Motor neuron (in vitro differentiated cells): ENCODE results near the gene NAV2. TPM values are rescaled to one million over a fixed set of nuclear protein-coding genes. Genes with fewer than 3 reads are reported as not detected.

Source experiments
- ATAC-seq, 8 experiments: fragments of 200-7000 bp; cut with Tn5 transposase; replicated peaks in 6 of 8; 2 replicates each; pipeline ENCODE4 v1.8.0; 2021; ENCODE audit warnings: mild to moderate bottlenecking in 8 of 8, moderate library complexity in 8 of 8
- H3K27ac ChIP-seq, 2 donors: fragments of 250-450 bp; sonication (Bioruptor Pico); 2 replicates each; pipeline ENCODE4 v1.9.0; 2021; ENCODE audit warnings: antibody characterized with exemption in 2 of 2, mild to moderate bottlenecking in 2 of 2, moderate library complexity in 1 of 2
- H3K4me1 ChIP-seq, 2 donors: fragments of 250-450 bp; sonication (Bioruptor Pico); replicated peaks in 1 of 2; 2 replicates each; pipeline ENCODE4 v1.6.1; 2021; ENCODE audit warnings: antibody characterized with exemption in 2 of 2, mild to moderate bottlenecking in 2 of 2, moderate library complexity in 1 of 2
- H3K4me3 ChIP-seq, 5 donors: fragments of 250-450 bp; sonication (Bioruptor Pico); 2 replicates each; pipeline ENCODE4 v1.9.0; 2021; ENCODE audit warnings: antibody characterized with exemption in 5 of 5, mild to moderate bottlenecking in 5 of 5, moderate library complexity in 4 of 5
- WGBS, 10 experiments: fragments of 450-650 bp; shearing (Covaris generic); methylation state at CpG; one replicate each; pipeline ENCODE4 v1.0.0; 2022; 5-methylcytosine and 5-hydroxymethylcytosine counted together
- in situ Hi-C, 9 experiments: fragments of 400-800 bp; cut with MboI; loops; one replicate each; pipeline ENCODE4 v1.15.0; 2021; ENCODE audit warnings: low sequenced_read_pairs in 9 of 9, low pct_unique_long_range_greater_than_20kb in 2 of 9; ENCODE audit not compliant: unreplicated experiment in 9 of 9
- total RNA-seq, 8 experiments: library from RNA; unstranded; fragments of 300-600 nt; gene quantifications; 2 replicates each; pipeline versions ENCODE4 v1.2.3 to v1.2.4, GENCODE V29; 2022

Gene NAV2
- total RNA-seq, 8 experiments from 2014 or later = 0.54 to 23.0 (median 8.1) TPM

DNA sequence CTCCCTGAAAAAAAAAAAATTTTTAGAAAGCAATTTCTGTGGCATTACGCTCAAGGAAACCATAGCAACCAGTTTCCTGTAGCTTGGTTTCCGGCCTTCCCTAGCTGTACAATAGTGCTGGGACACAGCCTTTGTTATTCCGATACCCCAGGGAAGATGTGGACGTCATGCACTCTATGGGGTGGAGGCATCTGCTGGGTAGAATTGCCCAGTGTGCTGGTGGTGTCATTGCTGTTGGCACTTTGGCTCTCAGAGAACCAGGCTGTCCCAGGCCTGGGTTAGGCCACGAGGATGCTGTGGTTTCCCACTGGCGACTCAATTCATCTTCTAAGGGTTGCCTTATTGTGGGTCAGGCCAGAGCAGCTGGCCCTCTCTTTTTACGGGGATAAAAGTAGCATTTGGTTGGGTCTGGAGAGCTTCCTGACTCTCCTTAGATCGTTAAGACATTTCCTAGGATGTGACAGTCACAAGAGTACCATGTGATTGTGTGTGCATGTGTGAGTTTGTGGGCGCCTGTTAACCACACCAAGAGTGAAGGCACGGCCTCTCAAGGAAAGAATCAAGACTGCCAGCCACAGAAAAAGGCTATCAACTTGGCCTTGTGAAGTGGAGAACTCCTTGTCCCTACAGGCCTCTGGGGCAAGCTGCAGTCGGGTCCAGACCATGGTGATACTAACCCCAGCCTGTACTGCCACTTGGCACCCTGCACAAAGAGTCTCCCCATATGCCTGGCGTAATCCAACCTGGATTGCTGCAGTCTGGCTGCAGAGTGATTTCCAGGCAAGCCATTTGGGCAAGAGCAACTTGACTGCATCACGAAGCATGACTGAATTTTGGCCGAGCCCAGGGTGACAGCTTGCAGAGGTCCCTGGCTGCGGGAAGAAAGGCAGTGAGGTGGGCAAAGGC is 35.9 kb upstream of the NAV2 start:
- peak in 5 of 8 experiments; percentile 64 to 79 (median 75) for ATAC-seq
- 40 to 90% (median 61%) methylated on average over 1 to 10 of the region's 15 CpGs; no CpG with 5 or more reads in 2 of the 10 experiments for WGBS, 10 experiments
- H3K4me1 ChIP-seq = peaks cover 15 to 34% of the 10 kb centered on the region in 2 donors
- H3K27ac ChIP-seq = no peak overlapping the region
- in situ Hi-C loops = no loop called here
- H3K4me3 ChIP-seq = no peak overlapping the region

DNA sequence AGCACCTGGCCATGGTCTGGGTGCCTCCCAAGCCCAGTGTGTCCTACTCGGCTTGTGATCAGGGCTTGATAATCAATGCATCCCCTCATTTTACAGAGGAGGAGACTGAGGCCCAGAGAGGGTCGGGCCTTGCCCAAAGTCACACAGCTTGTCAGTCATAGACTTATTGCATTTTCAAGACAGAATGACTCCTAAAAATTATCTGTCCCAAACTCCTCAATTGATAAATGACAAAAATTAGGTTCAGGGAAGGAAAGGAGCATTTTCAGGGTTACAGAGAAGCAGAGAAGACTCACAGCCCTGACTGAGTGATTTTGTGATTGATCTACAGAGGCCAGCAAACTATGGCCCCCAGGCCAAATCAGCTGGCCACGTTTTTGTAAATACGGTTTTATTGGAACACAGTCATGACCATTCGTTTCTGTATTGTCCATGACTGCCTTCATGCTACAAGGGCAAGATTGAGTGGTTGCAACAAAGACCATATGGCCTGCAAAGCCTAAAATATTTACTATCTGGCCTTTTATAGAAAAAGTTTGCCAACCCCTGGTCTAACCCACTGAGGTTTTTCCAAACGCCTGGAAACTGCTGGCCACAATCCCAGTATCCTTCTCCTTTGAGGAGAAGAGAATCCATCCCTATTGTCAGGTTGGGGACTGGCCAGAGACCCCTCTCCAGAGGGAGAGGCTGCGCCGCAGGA is 35.1 kb upstream of the NAV2 start:
- H3K4me1 ChIP-seq = peaks cover 15 to 34% of the 10 kb centered on the region in 2 donors
- WGBS, 10 experiments = 0 to 100% (median 62%) methylated on average over 1 to 5 of the region's 8 CpGs; no CpG with 5 or more reads in 2 of the 10 experiments
- in situ Hi-C loops = no loop called here
- no peak overlapping the region for H3K27ac ChIP-seq
- no peak for ATAC-seq
- no peak overlapping the region for H3K4me3 ChIP-seq

DNA sequence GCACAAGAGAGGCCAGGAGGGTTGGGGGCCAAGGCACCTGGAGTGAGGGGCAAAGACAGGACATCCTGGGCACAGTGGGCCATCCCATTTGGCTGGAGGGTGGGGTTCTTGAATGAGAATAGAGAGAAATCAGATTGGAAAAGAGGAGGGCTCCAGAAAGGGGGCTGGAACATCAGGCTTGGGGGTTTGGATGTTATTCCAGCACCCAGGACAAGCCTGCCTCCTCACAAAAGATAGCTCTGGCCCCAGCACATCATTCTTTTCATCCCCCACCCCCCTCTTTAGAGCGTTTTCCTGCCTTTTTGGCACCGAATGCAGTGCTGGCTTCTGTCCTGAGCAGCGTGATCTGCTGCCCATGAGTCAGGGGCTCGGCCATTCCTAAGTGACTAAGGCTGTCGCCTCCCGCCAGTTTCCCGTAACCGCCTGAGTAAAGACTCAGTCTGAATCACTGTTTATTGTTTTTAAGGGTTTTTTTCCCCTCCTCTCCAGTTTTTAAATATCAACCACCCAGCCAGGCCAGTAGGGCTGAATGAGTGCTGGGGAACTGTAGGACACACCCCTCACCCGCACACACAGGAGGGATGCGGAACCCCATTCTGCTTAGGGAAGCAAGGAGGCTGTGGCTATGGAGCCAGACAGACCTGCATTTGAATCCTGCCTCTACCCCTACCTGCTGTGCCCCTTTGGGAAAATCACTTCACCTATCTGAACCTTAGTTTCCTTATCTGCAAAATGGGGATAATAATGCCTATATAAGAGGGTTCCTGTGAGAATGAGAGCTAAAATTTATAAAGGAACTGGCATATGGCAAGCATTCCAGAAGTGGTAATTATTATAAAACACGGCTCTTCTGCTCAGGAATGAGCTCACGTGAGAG is 32.4 kb upstream of the NAV2 start:
- WGBS, 10 experiments = 0 to 55% (median 34%) methylated on average over 1 to 10 of the region's 12 CpGs
- Histone ChIP-seq H3K4me1 (peaks cover 4 to 20% of the 10 kb centered on the region in 2 donors), H3K4me3 (no peak overlapping the region), H3K27ac (no peak overlapping the region)
- in situ Hi-C loops = no loop called here
- peak; percentile 75 to 97 (median 91) for ATAC-seq

- peaks cover 4 to 20% of the 10 kb centered on the region in 2 donors for H3K4me1 ChIP-seq
- in situ Hi-C loops = no loop called here
- no peak for ATAC-seq
- WGBS, 10 experiments = 26 to 100% (median 78%) methylated on average over 2 to 4 of the region's 4 CpGs; no CpG with 5 or more reads in 2 of the 10 experiments
- no peak overlapping the region for H3K4me3 ChIP-seq
- no peak overlapping the region for H3K27ac ChIP-seq
These were observed 31.7 kb upstream of the NAV2 start for GRCh38 chr11:19680829-19681368.

GRCh38 chr11:19683141-19683805 is 29.4 kb upstream of the NAV2 start:
- ATAC-seq = no peak
- no peak overlapping the region for H3K27ac ChIP-seq
- 30 to 90% (median 67%) methylated on average over 1 to 5 of the region's 5 CpGs; no CpG with 5 or more reads in 2 of the 10 experiments for WGBS, 10 experiments
- in situ Hi-C loops = no loop called here
- H3K4me1 ChIP-seq = peaks cover 0 to 8% of the 10 kb centered on the region in 2 donors
- no peak overlapping the region for H3K4me3 ChIP-seq

DNA sequence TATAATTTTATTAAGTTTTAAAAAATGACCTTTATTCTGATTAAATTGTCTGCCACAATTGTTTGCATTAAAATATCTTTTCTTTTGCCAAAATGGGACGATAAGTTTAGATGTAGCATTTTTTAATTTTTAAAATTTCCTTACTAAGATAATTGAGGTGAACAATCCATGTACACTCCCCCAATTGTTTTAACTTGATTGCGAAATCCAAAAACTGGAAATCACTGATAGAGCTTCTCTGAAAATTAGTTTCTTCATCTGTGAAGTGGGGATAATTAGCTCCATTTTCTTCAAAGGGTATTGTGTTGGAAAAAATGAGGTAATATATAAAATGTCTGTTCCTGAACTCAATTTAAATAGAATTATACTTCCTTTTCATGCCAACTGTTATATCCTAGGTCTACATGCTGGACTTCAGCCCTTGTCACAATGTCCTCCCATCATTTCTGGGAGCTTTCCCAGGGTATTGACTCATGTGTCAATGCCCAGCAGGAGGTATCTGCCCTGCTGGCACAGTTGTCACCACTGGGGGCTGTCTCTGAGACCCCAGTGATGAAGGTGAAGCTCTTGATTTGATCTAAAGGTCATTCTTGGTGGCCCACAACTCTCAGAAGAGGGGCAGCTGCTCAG is 28.7 kb upstream of the NAV2 start:
- WGBS, 10 experiments = 33 to 100% (median 83%) methylated on average over 1 to 2 of the region's 2 CpGs; no CpG with 5 or more reads in 1 of the 10 experiments
- Histone ChIP-seq H3K4me3 (no peak overlapping the region), H3K4me1 (peaks cover 0 to 8% of the 10 kb centered on the region in 2 donors)

DNA sequence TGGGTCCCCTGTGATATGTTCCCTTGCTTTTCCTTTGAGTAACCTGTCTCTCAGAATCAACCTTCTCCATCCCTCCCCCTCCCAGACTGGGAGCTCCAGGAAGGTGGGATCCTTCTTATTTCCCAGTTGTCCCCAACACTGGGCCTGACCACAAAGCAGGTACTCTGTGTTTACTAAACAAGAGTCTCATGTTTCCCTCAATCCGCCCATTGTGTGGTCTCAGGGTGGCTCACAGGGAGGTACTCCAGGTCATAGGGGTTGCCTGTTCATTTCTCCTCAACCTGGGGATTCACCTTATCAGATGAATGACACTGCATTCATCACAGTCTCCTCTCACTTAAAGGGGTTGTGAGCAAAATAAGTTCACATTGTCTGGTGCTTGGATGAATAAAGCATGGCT is 26.4 kb upstream of the NAV2 start:
- no peak overlapping the region for H3K27ac ChIP-seq
- H3K4me3 ChIP-seq = no peak overlapping the region
- no peak for ATAC-seq

More for the DNA sequence above, 28.7 kb upstream of the NAV2 start:
- ATAC-seq = no peak
- in situ Hi-C loops = no loop called here
- no peak overlapping the region for H3K27ac ChIP-seq

GRCh38 chr11:19687392-19687791 is 25.2 kb upstream of the NAV2 start:
- no peak overlapping the region for H3K4me3 ChIP-seq
- in situ Hi-C loops = no loop called here
- H3K4me1 ChIP-seq = no peaks in the 10 kb centered on the region
- no peak overlapping the region for H3K27ac ChIP-seq
- 100% methylated on average over 1 of the region's 1 CpG; no CpG with 5 or more reads in 6 of the 10 experiments for WGBS, 10 experiments
- ATAC-seq = no peak

More for the DNA sequence above, 26.4 kb upstream of the NAV2 start:
- WGBS, 10 experiments = 63 to 100% (median 88%) methylated on average over 1 of the region's 1 CpG; no CpG with 5 or more reads in 6 of the 10 experiments
- in situ Hi-C loops = no loop called here
- H3K4me1 ChIP-seq = no peaks in the 10 kb centered on the region

DNA sequence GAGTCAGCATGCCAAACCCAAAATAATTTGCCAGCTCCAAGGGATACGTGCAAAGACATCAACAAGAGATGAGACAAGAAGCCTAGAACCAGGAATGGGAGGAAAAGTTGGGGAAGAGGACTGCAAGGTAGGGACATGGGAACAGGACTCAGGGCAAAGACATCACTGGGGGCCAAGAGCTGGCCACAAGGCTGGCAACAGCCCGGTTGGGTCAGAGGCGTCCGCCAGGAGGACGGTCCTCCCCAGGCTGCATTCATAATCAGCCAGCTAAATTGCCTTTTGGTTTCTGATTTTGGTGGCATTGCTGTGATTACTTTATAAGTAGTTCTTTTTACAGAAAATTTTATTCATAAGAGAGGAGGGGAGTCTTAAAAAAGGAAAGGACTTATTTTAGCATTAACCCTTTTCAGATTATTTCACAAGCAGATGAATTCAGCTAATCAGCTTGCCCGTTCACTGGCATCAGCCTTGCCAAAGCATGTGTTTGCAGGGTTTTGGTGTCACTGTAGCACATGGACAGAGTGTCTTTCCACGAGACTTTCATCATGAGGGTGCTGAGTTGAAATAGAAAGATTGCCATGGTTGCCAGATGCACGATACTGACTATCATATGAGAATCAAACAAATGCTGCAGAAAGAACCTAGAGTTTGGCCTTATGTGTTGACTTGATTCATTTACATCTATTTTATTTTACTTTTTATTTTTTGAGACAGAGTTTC is 23.2 kb upstream of the NAV2 start:
- no peak overlapping the region for H3K27ac ChIP-seq
- H3K4me1 ChIP-seq = peaks cover 7 to 8% of the 10 kb centered on the region in 2 donors
- H3K4me3 ChIP-seq = no peak overlapping the region
- ATAC-seq = no peak
- in situ Hi-C loops = no loop called here
- WGBS, 10 experiments = 10 to 100% (median 80%) methylated on average over 1 to 8 of the region's 8 CpGs; no CpG with 5 or more reads in 1 of the 10 experiments

- H3K27ac ChIP-seq = no peak overlapping the region
- in situ Hi-C loops = no loop called here
- ATAC-seq = no peak
- H3K4me3 ChIP-seq = no peak overlapping the region
- peaks cover 7 to 8% of the 10 kb centered on the region in 2 donors for H3K4me1 ChIP-seq
- WGBS, 10 experiments = 10 to 100% (median 85%) methylated on average over 1 to 2 of the region's 2 CpGs; no CpG with 5 or more reads in 3 of the 10 experiments
These were observed 21.8 kb upstream of the NAV2 start for GRCh38 chr11:19690885-19691284.

DNA sequence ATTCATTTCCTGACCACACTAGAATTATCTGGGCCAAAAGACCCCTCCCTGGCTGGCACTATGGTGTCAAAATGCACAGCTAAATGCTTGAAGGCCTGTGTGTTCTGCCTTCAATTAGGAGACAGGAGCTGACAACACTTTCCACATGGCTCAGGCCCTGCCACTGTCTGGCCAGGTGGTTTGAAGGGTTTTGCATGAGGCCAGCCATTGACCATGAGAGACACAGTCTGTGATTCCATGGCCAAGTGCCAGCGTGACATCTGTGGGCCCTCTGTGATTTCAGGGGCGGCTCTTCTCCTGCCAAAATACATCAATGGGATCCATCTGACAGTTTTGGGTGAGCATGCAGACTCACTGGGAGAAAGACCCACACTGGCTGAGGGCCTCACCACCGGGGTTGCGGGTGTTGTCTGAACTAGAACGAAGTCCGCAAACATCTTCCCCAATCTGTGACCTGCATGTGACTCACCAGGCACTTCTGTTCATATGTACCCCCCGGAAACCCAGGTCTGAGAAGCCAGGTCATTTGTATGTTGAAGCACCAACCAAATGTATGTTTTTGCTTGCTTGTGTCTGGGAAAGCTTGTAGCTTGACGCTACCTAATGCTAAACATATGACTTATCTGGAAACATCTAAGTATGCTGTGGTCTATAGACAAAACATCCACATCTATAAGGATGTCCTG is 20.7 kb upstream of the NAV2 start:
- H3K4me1 ChIP-seq = peaks cover 7 to 8% of the 10 kb centered on the region in 2 donors
- in situ Hi-C loops = no loop called here
- ATAC-seq = no peak
- H3K4me3 ChIP-seq = no peak overlapping the region
- 20 to 100% (median 82%) methylated on average over 1 to 7 of the region's 8 CpGs; no CpG with 5 or more reads in 3 of the 10 experiments for WGBS, 10 experiments
- no peak overlapping the region for H3K27ac ChIP-seq
